Measurements from ENCODE around the gene BOD1L2. TPM values are rescaled to one million over a fixed set of nuclear protein-coding genes. Genes with fewer than 3 reads are reported as not detected.

Gene BOD1L2
- polyA plus RNA-seq (2013, experiment 1 of 2): not detected
- not detected for polyA plus RNA-seq (2013, experiment 2 of 2)

- WGBS, 2 donors (ENCODE audit: extremely low coverage in 2 of 2, insufficient read length in 2 of 2, insufficient replicate concordance in 1 of 2): no CpG with 5 or more reads among the region's 50 CpGs
- no peak within 1 kb of the TSS for H3K4me3 ChIP-seq (ENCODE audit: low read length in 2 of 2)
Observed at GRCh38 chr18:57146956-57147636, at the start of gene BOD1L2. BOD1L2 (plus strand) TSS chr18:57147087; CDS start chr18:57147313, 226 bp downstream.

GRCh38 chr18:57107140-57107832, 39.6 kb upstream of the BOD1L2 start:
- Histone ChIP-seq H3K23ac (ENCODE audit: low read depth, low read length, poor library complexity) (no peak overlapping the region), H2BK12ac (ENCODE audit: low read length) (no peak overlapping the region), H3K9ac (ENCODE audit: low read depth, low read length, poor library complexity) (no peak overlapping the region), H3K4me2 (ENCODE audit: insufficient read depth, low read length, poor library complexity, severe bottlenecking) (no peak overlapping the region), H2BK15ac (ENCODE audit: low read length) (no peak overlapping the region), H2AK5ac (ENCODE audit: low read depth, low read length) (no peak overlapping the region), H2BK5ac (ENCODE audit: low read length) (no peak overlapping the region), H3K36me3 (replicated peaks in 1 of 2; ENCODE audit: control insufficient read depth in 2 of 2, insufficient read depth in 2 of 2, low read length in 2 of 2) (no peaks in the 10 kb centered on the region), H3K27ac (replicated peaks; ENCODE audit: low read length) (no peak overlapping the region), H3K9me3 (replicated peaks in 1 of 2; ENCODE audit: control insufficient read depth in 2 of 2, insufficient read depth in 1 of 2, low read depth in 1 of 2, low read length in 2 of 2) (no peaks in the 10 kb centered on the region), H3K4me1 (ENCODE audit: control insufficient read depth in 2 of 2, insufficient read depth in 1 of 2, low read depth in 1 of 2, low read length in 2 of 2) (no peaks in the 10 kb centered on the region), H2BK120ac (ENCODE audit: low read depth, low read length) (no peak overlapping the region), H3K4me3 (ENCODE audit: low read length in 2 of 2) (no peak overlapping the region), H4K8ac (ENCODE audit: low read depth, low read length) (no peak overlapping the region), H2AFZ (ENCODE audit: low read length) (no peak overlapping the region), H3K18ac (ENCODE audit: low read length) (no peak overlapping the region), H4K91ac (ENCODE audit: low read depth, low read length, poor library complexity) (no peak overlapping the region), H3K14ac (ENCODE audit: low read length) (no peak overlapping the region), H3K4ac (ENCODE audit: low read length) (no peak overlapping the region), H3K27me3 (ENCODE audit: control insufficient read depth in 3 of 3, insufficient read depth in 3 of 3, low read depth in 1 of 3, low read length in 3 of 3) (no peaks in the 10 kb centered on the region), H3K79me1 (ENCODE audit: low read depth, low read length) (no peaks in the 10 kb centered on the region)
- DNase-seq (ENCODE audit: low spot score): peak; percentile 48
- WGBS, 2 donors (ENCODE audit: extremely low coverage in 2 of 2, insufficient read length in 2 of 2, insufficient replicate concordance in 1 of 2): no CpG with 5 or more reads among the region's 4 CpGs

More at GRCh38 chr18:57146956-57147636, at the start of gene BOD1L2:
- Histone ChIP-seq H3K4ac (ENCODE audit: low read length) (no peak within 1 kb of the TSS), H3K4me1 (ENCODE audit: control insufficient read depth in 2 of 2, insufficient read depth in 1 of 2, low read depth in 1 of 2, low read length in 2 of 2) (peaks cover 0 to 12% of the 10 kb centered on the region in 2 donors), H3K9ac (ENCODE audit: low read depth, low read length, poor library complexity) (no peak within 1 kb of the TSS), H2AFZ (ENCODE audit: low read length) (no peak within 1 kb of the TSS), H2BK15ac (ENCODE audit: low read length) (no peak within 1 kb of the TSS), H3K36me3 (replicated peaks in 1 of 2; ENCODE audit: control insufficient read depth in 2 of 2, insufficient read depth in 2 of 2, low read length in 2 of 2) (no peaks in the 10 kb centered on the region), H4K91ac (ENCODE audit: low read depth, low read length, poor library complexity) (no peak within 1 kb of the TSS), H3K4me2 (ENCODE audit: insufficient read depth, low read length, poor library complexity, severe bottlenecking) (no peak within 1 kb of the TSS), H2BK120ac (ENCODE audit: low read depth, low read length) (no peak within 1 kb of the TSS), H3K23ac (ENCODE audit: low read depth, low read length, poor library complexity) (no peak within 1 kb of the TSS), H3K9me3 (replicated peaks in 1 of 2; ENCODE audit: control insufficient read depth in 2 of 2, insufficient read depth in 1 of 2, low read depth in 1 of 2, low read length in 2 of 2) (no peaks in the 10 kb centered on the region), H3K14ac (ENCODE audit: low read length) (peak within 1 kb of the TSS; percentile 27), H3K18ac (ENCODE audit: low read length) (no peak within 1 kb of the TSS), H3K27ac (replicated peaks; ENCODE audit: low read length) (no peak within 1 kb of the TSS), H2BK12ac (ENCODE audit: low read length) (no peak within 1 kb of the TSS), H2BK5ac (ENCODE audit: low read length) (no peak within 1 kb of the TSS), H3K27me3 (ENCODE audit: control insufficient read depth in 3 of 3, insufficient read depth in 3 of 3, low read depth in 1 of 3, low read length in 3 of 3) (peaks cover 0 to 20% (median 0%) of the 10 kb centered on the region in 3 experiments), H3K79me1 (ENCODE audit: low read depth, low read length) (no peaks in the 10 kb centered on the region), H4K8ac (ENCODE audit: low read depth, low read length) (no peak within 1 kb of the TSS), H2AK5ac (ENCODE audit: low read depth, low read length) (no peak within 1 kb of the TSS)
- DNase-seq (ENCODE audit: low spot score): no peak

- no peak overlapping the region for H3K4ac ChIP-seq (ENCODE audit: low read length)
- H3K23ac ChIP-seq (ENCODE audit: low read depth, low read length, poor library complexity): no peak overlapping the region
- H3K27ac ChIP-seq (replicated peaks; ENCODE audit: low read length): no peak overlapping the region
- no peak overlapping the region for H3K4me2 ChIP-seq (ENCODE audit: insufficient read depth, low read length, poor library complexity, severe bottlenecking)
- no peak overlapping the region for H2BK12ac ChIP-seq (ENCODE audit: low read length)
- H4K91ac ChIP-seq (ENCODE audit: low read depth, low read length, poor library complexity): no peak overlapping the region
- no peak overlapping the region for H2BK5ac ChIP-seq (ENCODE audit: low read length)
- no peak overlapping the region for H3K18ac ChIP-seq (ENCODE audit: low read length)
- no peak for DNase-seq (ENCODE audit: low spot score)
- no peak overlapping the region for H4K8ac ChIP-seq (ENCODE audit: low read depth, low read length)
- H2AK5ac ChIP-seq (ENCODE audit: low read depth, low read length): no peak overlapping the region
- no peak overlapping the region for H2BK15ac ChIP-seq (ENCODE audit: low read length)
- H2BK120ac ChIP-seq (ENCODE audit: low read depth, low read length): no peak overlapping the region
- H2AFZ ChIP-seq (ENCODE audit: low read length): no peak overlapping the region
- H3K4me1 ChIP-seq (ENCODE audit: control insufficient read depth in 2 of 2, insufficient read depth in 1 of 2, low read depth in 1 of 2, low read length in 2 of 2): no peaks in the 10 kb centered on the region
- H3K9me3 ChIP-seq (replicated peaks in 1 of 2; ENCODE audit: control insufficient read depth in 2 of 2, insufficient read depth in 1 of 2, low read depth in 1 of 2, low read length in 2 of 2): no peaks in the 10 kb centered on the region
- H3K9ac ChIP-seq (ENCODE audit: low read depth, low read length, poor library complexity): no peak overlapping the region
- no peaks in the 10 kb centered on the region for H3K79me1 ChIP-seq (ENCODE audit: low read depth, low read length)
- no peak overlapping the region for H3K4me3 ChIP-seq (ENCODE audit: low read length in 2 of 2)
- WGBS, 2 donors (ENCODE audit: extremely low coverage in 2 of 2, insufficient read length in 2 of 2, insufficient replicate concordance in 1 of 2): no CpG with 5 or more reads among the region's 4 CpGs
- H3K27me3 ChIP-seq (ENCODE audit: control insufficient read depth in 3 of 3, insufficient read depth in 3 of 3, low read depth in 1 of 3, low read length in 3 of 3): no peaks in the 10 kb centered on the region
- no peaks in the 10 kb centered on the region for H3K36me3 ChIP-seq (replicated peaks in 1 of 2; ENCODE audit: control insufficient read depth in 2 of 2, insufficient read depth in 2 of 2, low read length in 2 of 2)
- no peak overlapping the region for H3K14ac ChIP-seq (ENCODE audit: low read length)
Observed at GRCh38 chr18:57110290-57110689, 36.6 kb upstream of the BOD1L2 start.

GRCh38 chr18:57113799-57114420, 33.0 kb upstream of the BOD1L2 start:
- H2BK120ac ChIP-seq (ENCODE audit: low read depth, low read length): no peak overlapping the region
- WGBS, 2 donors (ENCODE audit: extremely low coverage in 2 of 2, insufficient read length in 2 of 2, insufficient replicate concordance in 1 of 2): no CpG with 5 or more reads among the region's 4 CpGs
- DNase-seq (ENCODE audit: low spot score): no peak
- H2BK5ac ChIP-seq (ENCODE audit: low read length): no peak overlapping the region
- H3K36me3 ChIP-seq (replicated peaks in 1 of 2; ENCODE audit: control insufficient read depth in 2 of 2, insufficient read depth in 2 of 2, low read length in 2 of 2): no peaks in the 10 kb centered on the region
- no peak overlapping the region for H3K4me3 ChIP-seq (ENCODE audit: low read length in 2 of 2)
- H3K9me3 ChIP-seq (replicated peaks in 1 of 2; ENCODE audit: control insufficient read depth in 2 of 2, insufficient read depth in 1 of 2, low read depth in 1 of 2, low read length in 2 of 2): no peaks in the 10 kb centered on the region
- H3K4me2 ChIP-seq (ENCODE audit: insufficient read depth, low read length, poor library complexity, severe bottlenecking): no peak overlapping the region
- no peak overlapping the region for H4K91ac ChIP-seq (ENCODE audit: low read depth, low read length, poor library complexity)
- no peak overlapping the region for H2BK12ac ChIP-seq (ENCODE audit: low read length)
- no peak overlapping the region for H3K9ac ChIP-seq (ENCODE audit: low read depth, low read length, poor library complexity)
- no peak overlapping the region for H2AK5ac ChIP-seq (ENCODE audit: low read depth, low read length)
- no peak overlapping the region for H2BK15ac ChIP-seq (ENCODE audit: low read length)
- H3K4me1 ChIP-seq (ENCODE audit: control insufficient read depth in 2 of 2, insufficient read depth in 1 of 2, low read depth in 1 of 2, low read length in 2 of 2): peaks cover 2 to 9% of the 10 kb centered on the region in 2 donors
- H3K14ac ChIP-seq (ENCODE audit: low read length): no peak overlapping the region
- no peak overlapping the region for H4K8ac ChIP-seq (ENCODE audit: low read depth, low read length)
- H3K27me3 ChIP-seq (ENCODE audit: control insufficient read depth in 3 of 3, insufficient read depth in 3 of 3, low read depth in 1 of 3, low read length in 3 of 3): peaks cover 0 to 4% (median 0%) of the 10 kb centered on the region in 3 experiments
- H3K23ac ChIP-seq (ENCODE audit: low read depth, low read length, poor library complexity): no peak overlapping the region
- H3K4ac ChIP-seq (ENCODE audit: low read length): no peak overlapping the region
- no peaks in the 10 kb centered on the region for H3K79me1 ChIP-seq (ENCODE audit: low read depth, low read length)
- H3K27ac ChIP-seq (replicated peaks; ENCODE audit: low read length): no peak overlapping the region
- no peak overlapping the region for H3K18ac ChIP-seq (ENCODE audit: low read length)
- H2AFZ ChIP-seq (ENCODE audit: low read length): no peak overlapping the region
